Progenitor cell of endocrine pancreas (in vitro differentiated cells): ENCODE data around the gene FGFBP1. TPM values are rescaled to one million over a fixed set of nuclear protein-coding genes. Genes with fewer than 3 reads are reported as not detected.

Source experiments
- DNase-seq: peaks from one replicate; pipeline ENCODE4 v3.0.0; 2021; ENCODE audit warnings: low spot score; ENCODE audit not compliant: unreplicated experiment
- H3K27ac Mint-ChIP-seq: 2 replicates; pipeline ENCODE4 v1.8.0; 2021; ENCODE audit warnings: mild to moderate bottlenecking, moderate library complexity, mixed read lengths
- H3K27me3 Mint-ChIP-seq: 2 replicates; pipeline ENCODE4 v1.8.0; 2021; ENCODE audit warnings: mixed read lengths
- H3K36me3 Mint-ChIP-seq: 2 replicates; pipeline ENCODE4 v1.8.0; 2022; ENCODE audit warnings: mixed read lengths; ENCODE audit not compliant: insufficient read depth
- H3K4me1 Mint-ChIP-seq: 2 replicates; pipeline ENCODE4 v1.8.0; 2021; ENCODE audit warnings: low read depth, mixed read lengths
- H3K4me3 Mint-ChIP-seq: 2 replicates; pipeline ENCODE4 v1.8.0; 2021; ENCODE audit warnings: low read depth, mild to moderate bottlenecking, moderate library complexity, mixed read lengths
- H3K9me3 Mint-ChIP-seq: 2 replicates; pipeline ENCODE4 v1.8.0; 2021; ENCODE audit warnings: low read depth, mixed read lengths
- CTCF ChIP-seq: fragments of 200-600 bp; sonication (generic); IDR thresholded peaks from one replicate; pipeline ENCODE4 v1.5.0; 2021; ENCODE audit warnings: antibody characterized with exemption, mild to moderate bottlenecking; ENCODE audit not compliant: unreplicated experiment
- total RNA-seq: library from RNA; stranded (reverse); gene quantifications from 2 replicates; pipeline ENCODE4 v1.2.1, GENCODE V29; 2021

The FGFBP1 gene
- total RNA-seq, 1 donor from 2014 or later, result not detected

GRCh38 chr4:15890246-15890829 is 48.2 kb downstream of the FGFBP1 start:
- no peak for TF ChIP-seq CTCF
- H3K4me3 Mint-ChIP-seq, result no peak overlapping the region

GRCh38 chr4:15888515-15888914 is 50.0 kb downstream of the FGFBP1 start:
- H3K27me3 Mint-ChIP-seq, result peaks cover 3% of the 10 kb centered on the region
- no peak for TF ChIP-seq CTCF
- no peaks in the 10 kb centered on the region for H3K9me3 Mint-ChIP-seq
- H3K27ac Mint-ChIP-seq, result no peak overlapping the region
- H3K4me1 Mint-ChIP-seq, result no peaks in the 10 kb centered on the region
- no peak for DNase-seq
- no peaks in the 10 kb centered on the region for H3K36me3 Mint-ChIP-seq
- H3K4me3 Mint-ChIP-seq, result no peak overlapping the region

More at GRCh38 chr4:15890246-15890829, 48.2 kb downstream of the FGFBP1 start:
- H3K36me3 Mint-ChIP-seq, result no peaks in the 10 kb centered on the region
- H3K27me3 Mint-ChIP-seq, result peaks cover 3% of the 10 kb centered on the region
- no peaks in the 10 kb centered on the region for H3K9me3 Mint-ChIP-seq
- no peak overlapping the region for H3K27ac Mint-ChIP-seq
- no peak for DNase-seq
- no peaks in the 10 kb centered on the region for H3K4me1 Mint-ChIP-seq

Other genes with a start within 250 kb of the FGFBP1 start
- 0.38 TPM in 1 of 2 replicates, not detected in the other for gene BST1, start 235.7 kb downstream of the FGFBP1 start, total RNA-seq
- not detected in 2 replicates for gene CD38, start 160.4 kb downstream of the FGFBP1 start, total RNA-seq
- not detected in 2 replicates for gene FGFBP2, start 24.4 kb upstream of the FGFBP1 start, total RNA-seq
- 105 and 121 TPM in 2 replicates for gene PROM1, start 145.3 kb upstream of the FGFBP1 start, total RNA-seq